NCI-H460 (cell line): ENCODE results near the gene PACS2. TPM values are rescaled to one million over a fixed set of nuclear protein-coding genes. Genes with fewer than 3 reads are reported as not detected.
"Not testable (repeated sequence)": the region's sequence is repeated elsewhere in the genome, so short reads cannot be mapped to it uniquely, and the experiment has no call there.

Source experiments
- DNase-seq: peaks from one replicate; pipeline ENCODE4 v3.0.0-alpha.2; 2016; ENCODE audit warnings: low read depth; ENCODE audit errors: extremely low read depth
- total RNA-seq: library from RNA; depleted of rRNA; stranded (reverse); fragments of >200 nt; shearing (Covaris generic); gene quantifications from 2 replicates; pipeline ENCODE4 v1.2.3, GENCODE V29; 2014

The PACS2 gene
- total RNA-seq, 1 experiment from 2014 or later = 30.7 TPM

- no peak for DNase-seq
These were observed 15.0 kb downstream of the PACS2 start for GRCh38 chr14:105329411-105330150.

GRCh38 chr14:105330491-105330895 lies 15.9 kb downstream of the PACS2 start:
- no peak for DNase-seq

GRCh38 chr14:105331575-105332349 lies 17.2 kb downstream of the PACS2 start:
- no peak for DNase-seq

GRCh38 chr14:105332350-105332874 lies 17.9 kb downstream of the PACS2 start:
- DNase-seq = no peak

- DNase-seq = no peak
These were observed 18.5 kb downstream of the PACS2 start for GRCh38 chr14:105333020-105333490.

- no peak for DNase-seq
These were observed 19.2 kb downstream of the PACS2 start for GRCh38 chr14:105333613-105334364.

- DNase-seq = no peak
These were observed 20.1 kb downstream of the PACS2 start for GRCh38 chr14:105334383-105335230.

GRCh38 chr14:105335231-105335542 lies 20.6 kb downstream of the PACS2 start:
- not testable (repeated sequence) for DNase-seq

GRCh38 chr14:105335735-105336476 lies 21.4 kb downstream of the PACS2 start:
- DNase-seq = no peak

- DNase-seq = no peak
These were observed 22.1 kb downstream of the PACS2 start for GRCh38 chr14:105336477-105337287.

- no peak for DNase-seq
These were observed 22.9 kb downstream of the PACS2 start for GRCh38 chr14:105337433-105337832.

- DNase-seq = no peak
These were observed 23.6 kb downstream of the PACS2 start for GRCh38 chr14:105337966-105338741.

- no peak for DNase-seq
These were observed 26.5 kb downstream of the PACS2 start for GRCh38 chr14:105340821-105341733.

GRCh38 chr14:105343194-105343593 lies 28.6 kb downstream of the PACS2 start:
- DNase-seq = no peak

- no peak for DNase-seq
These were observed 31.6 kb downstream of the PACS2 start for GRCh38 chr14:105346200-105346533.

GRCh38 chr14:105346876-105347586 lies 32.5 kb downstream of the PACS2 start:
- no peak for DNase-seq
